Measurements from ENCODE around the gene TIFAB.

Gene TIFAB

DNA sequence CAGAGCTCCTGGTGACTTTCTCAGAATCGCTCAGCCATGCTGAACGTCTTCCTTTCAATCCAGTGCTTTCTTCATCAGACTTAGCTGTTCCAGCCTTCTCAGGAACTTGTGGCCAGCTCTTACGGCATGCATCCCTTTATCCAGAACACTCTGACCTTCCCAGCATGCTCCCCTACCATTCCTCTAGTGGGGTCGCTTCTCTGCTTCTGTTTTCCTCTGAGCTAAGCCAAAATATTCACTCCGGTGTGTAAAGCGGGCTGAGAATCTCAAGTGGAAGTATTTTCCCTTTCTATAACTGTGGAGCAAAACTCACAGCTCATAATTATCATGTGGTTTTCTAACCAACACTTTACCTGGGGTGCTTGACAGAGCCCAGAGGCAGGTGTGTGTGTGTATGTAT lies 11.2 kb downstream of the TIFAB start:
- DNase-seq = no peak

DNA sequence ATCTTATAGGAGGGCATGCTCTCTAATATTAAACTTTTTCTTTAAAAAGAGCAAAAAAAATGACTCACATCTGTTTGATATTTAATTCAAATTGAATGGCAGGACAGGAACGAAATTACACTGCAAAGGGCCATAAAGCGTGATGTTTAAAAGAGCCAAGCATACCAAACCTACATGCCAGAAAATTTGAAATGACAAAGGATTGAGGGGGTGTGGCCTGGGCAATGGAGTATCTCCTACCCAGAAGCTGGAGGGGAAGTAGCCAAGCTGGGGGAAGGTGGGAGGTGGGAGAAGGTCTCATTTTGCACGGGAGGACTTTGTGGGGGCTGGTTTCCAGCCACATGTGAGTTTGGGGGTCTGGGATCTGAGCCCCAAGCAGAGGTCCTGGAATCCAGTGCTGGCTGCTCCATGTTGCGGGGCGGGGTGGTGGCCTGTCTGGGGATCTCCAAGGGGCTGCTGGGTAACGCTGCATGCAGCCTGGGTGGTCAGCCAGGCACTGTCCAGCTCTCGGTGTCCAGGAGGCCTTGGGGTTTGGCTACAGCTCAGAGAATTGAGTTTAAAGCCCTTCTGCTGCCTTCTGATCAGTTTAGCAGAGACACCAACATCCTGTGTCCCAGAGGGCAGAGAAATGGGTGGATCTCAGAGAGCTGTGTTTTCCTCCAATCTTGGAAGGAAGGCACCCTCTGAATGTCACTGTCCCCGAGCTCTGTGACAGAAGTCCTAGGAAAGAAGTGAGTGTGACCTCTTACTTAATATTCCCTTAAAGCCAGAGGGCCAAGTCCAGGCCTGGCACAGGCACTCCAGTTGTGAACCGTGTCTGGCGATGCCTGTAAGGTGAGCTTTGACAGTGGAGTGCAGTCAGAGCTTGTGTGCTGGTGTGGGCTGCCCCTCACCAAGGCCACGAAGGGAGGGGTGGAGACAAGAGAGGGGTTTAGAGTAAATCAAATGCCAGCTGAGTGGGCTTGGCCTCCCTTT lies 12.6 kb downstream of the TIFAB start:
- DNase-seq = no peak

- DNase-seq = no peak
Measured at GRCh38 chr5:135438636-135439221, 13.4 kb downstream of the TIFAB start.

GRCh38 chr5:135437796-135438560 lies 14.2 kb downstream of the TIFAB start:
- no peak for DNase-seq

- no peak for DNase-seq
Measured at GRCh38 chr5:135437422-135437795, 14.7 kb downstream of the TIFAB start.

- no peak for DNase-seq
Measured at GRCh38 chr5:135436951-135437418, 15.2 kb downstream of the TIFAB start.

DNA sequence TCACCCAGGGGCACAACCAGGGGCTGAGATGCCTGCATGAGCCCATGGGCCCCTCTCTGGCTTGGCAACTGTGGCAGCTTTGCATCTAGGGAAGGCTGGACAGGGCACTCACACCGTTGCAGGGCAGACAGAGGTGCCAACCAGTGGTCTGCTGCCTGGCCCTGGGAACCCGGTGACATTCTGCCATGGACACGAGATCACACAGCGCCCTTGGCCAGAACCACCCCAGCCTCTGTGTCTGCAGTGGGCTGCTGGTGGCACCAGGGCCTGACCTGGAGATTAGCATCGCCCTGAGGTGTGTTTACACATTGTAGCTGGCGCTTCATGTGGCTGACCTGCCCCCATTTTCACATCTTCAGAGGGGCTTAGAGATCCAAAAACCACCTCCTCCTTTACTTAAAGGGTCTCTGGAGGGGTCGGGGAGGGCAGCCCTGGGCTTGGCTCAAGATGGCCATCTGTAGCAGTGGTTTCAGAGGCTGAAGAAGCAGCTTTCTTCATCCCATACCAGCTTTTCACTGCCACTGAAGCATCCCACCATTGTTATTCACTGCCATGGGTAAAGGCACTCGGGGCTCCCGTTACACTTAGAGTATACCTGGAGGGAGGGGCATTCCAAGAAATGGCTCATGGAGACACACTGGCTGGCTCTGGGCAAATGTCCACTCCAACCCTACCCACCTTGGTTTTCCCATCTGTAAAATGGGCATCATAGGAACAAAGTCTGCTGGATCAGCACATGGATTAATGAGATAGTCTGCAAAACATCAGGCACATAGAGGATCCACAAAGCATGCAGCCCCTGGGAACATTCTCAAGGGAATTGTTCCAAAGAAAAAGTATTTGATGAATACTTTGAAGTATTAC lies 16.5 kb downstream of the TIFAB start:
- DNase-seq = no peak

DNA sequence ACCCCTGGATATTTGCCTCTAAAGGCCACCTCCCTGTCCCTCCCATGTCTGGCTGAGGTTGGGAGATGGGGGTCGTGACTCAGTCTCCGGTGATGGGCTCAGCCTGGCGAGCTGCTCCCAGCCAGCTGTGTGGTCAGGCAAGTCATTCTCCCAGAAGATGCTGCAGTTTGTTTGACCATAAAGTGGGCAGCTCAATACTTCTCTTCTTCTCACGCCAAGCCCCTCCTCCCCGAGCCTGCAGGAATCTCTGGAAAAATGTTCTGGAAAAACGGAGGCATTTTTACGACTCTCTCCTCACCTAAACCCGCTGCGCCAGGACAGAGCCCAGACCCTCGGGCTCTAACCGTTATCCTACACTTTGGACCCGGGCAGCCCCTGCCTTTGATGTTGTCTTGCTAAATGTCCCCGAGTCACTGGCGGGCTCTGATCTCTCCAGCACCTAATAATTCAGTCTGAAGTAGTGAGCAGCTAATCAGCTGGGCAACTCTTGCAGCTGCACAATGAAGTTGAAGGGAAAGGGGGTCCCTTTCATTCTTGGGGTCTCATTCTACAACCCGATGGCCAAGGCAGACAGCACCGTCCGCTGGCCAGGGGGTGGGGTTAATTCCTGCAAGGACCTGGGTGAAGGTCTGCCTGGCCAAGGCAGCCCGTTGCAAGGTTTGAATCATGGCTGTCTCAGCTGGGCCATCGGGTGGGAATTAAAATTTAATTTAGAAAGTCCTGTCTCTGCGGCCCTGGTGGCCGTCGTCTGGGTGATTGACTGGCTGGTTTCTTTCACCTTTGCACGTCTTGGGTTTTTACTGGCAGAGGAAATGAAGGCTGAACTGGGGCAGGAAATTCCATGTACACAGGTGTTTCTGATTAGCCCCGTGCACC lies 17.3 kb downstream of the TIFAB start:
- DNase-seq = no peak

DNA sequence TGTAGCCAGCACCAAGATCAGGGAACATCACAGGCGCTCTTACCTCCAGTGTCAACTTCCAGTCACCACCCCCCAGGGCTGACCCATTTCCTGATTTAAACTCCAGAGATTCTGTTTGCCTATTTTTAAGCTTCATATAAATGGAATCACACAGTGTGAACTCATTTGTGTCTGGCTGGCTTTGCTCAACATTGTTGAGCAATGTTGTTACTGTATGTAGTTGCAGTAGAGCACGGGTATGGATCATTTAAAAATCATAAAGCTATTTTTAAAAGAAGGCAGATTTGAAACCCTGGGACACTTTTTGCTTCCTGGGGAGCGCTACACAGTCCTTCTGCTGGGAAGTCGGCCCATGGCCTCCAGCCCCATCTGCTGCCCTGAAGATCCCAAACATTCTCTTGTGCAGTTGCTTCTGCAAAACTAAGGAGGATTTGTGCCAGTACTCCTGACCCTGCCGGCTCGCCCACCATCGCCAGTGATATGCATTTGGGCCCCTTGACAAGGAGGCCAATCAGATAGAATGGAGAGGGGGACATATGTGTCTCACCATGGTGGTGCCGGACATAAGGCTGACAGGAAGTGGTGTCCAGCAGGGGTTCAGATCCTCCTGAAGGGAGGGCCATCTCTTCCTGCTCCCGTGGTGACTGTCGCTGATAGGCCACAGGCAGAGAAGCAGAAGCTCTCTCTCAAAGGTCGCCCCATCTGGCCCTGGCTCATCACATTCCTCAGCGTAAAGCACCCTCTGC lies 18.3 kb downstream of the TIFAB start:
- no peak for DNase-seq

DNA sequence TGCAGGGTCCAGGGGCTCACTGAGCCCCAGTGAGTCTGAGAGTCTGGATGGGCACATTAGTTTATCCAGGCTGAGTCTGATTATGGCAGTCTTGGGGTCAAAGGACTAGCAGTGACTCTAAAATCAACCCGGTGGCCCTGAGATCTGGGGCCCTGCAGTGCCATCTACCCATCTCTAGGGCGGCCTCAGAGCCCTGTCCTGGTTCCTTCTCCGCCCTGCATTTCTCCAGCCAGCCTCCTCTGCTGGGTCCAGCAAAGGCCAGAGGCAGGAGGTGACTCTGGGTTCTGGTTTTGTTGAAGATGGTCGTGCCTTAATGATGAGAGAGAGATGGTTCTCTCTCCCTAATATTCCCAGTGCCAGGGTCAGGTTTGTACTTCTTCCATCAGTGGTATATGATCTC lies 20.0 kb downstream of the TIFAB start:
- no peak for DNase-seq

DNA sequence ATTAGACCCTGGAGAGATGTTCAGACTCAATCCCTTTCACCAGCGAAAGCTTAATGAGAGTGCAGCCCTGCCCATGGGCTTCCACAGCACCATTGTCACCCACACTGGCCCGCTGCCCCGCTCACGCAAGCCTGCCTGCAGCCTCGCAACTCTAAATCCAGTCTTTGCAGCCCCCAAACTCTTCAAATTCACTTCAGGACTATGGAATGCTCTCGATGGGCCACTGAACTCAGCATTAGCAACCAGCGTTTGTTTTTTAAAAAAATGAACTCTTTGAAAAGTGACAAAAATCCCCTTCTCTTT lies 22.1 kb downstream of the TIFAB start:
- DNase-seq = no peak

- DNase-seq = no peak
Measured at GRCh38 chr5:135429301-135430134, 22.6 kb downstream of the TIFAB start.

DNA sequence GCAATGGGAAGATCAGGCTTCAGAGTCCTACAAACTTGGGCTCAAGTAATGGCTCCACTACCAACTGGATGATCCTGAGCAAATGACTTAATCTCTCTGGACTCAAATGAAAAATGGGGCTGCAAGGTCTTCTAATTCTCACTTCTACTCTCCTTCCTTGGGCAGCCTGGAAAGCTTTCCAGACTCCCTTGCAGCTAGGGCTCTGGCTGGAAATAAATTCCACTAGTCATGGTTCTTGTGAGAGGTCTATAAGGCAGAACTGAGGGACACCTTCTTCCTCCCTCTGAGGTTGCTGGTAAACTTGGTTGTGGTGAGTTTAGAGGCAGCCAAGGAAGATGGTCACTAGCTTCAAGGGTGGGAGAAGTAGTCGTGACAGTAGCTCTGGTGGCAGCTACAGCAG lies 23.6 kb downstream of the TIFAB start:
- DNase-seq = no peak

DNA sequence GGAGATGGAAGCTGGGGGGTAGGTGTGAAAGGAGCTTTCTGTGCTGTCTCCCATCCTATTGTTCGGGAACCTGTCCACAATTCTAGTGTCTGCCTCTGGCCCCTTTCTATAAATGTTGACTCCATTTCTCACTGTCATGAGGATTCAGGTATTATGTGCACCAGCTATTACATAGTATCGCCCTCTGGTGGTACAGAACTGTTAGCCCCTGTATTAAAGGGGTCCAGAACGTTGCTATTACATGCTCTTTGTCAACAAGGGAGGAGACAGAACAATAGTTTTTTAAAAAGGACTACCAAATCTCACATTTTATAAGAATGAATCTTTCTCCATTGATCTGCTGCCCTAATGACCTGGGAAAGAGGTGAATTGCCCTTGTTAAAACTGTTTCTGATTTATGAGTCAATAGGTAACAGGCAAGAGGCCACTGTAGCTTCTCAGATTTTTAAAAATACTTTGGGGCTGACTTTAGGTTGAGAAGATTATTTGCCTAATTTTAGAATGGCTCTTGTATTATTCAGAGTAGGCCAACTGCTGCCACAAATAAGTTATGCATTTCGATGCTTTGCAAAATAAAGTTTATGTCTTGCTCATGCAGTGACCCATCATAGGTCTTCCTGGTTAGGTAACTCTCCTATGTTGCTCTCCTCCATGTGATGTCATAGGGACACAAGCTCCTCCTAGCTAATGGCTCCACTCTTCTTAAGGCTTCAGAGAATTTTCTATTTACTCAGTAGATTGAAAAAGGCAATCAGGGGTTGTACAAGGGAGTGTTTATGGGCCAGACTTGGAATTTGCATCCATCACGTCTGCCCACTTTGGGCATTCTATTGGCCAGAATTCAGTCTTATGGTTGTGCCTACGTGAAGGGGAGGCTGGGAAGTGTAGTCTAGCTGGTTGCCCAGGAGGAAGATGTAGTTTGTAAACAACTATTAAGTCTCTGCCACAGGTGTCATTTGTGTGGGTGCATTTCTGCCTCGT lies 25.8 kb downstream of the TIFAB start:
- no peak for DNase-seq

DNA sequence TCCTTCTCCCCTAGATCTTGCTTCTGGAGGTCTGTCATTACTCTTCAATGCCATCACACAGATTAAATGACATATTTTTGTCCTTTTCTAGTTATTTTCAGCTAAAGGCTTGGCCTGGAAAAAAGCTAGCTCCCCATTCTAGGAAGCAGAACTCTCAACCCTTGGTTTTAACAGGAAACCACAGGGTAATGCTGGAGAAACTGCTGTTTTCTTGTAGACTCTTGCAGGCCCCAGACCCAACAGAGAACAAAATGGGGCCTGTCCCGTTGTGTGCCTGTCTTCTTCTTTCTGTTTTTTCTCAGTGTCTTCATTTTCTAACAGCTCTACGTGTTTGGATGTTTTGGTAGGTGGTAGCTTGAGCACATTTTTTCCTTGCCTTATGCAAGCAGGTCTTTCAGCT lies 26.5 kb downstream of the TIFAB start:
- DNase-seq = no peak

GRCh38 chr5:135423846-135424168 lies 28.3 kb downstream of the TIFAB start:
- no peak for DNase-seq

- DNase-seq = no peak
Measured at GRCh38 chr5:135423146-135423845, 28.9 kb downstream of the TIFAB start.

DNA sequence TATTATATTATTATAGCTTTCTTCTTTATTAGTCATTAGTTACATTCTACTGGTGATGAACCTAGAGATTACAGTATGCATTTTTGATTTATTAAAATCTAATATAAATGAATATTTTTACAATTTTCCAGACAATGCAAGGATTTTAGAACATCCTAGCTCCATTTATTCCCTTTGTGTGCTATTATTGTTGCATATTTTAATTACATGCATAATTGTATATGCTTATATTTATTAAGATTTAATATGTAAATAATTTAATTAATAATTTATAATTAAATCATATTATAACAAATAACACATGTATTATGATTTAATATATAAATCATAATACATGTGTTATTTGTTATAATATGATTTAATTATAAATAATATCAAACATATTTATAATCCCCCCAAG lies 29.7 kb downstream of the TIFAB start:
- DNase-seq = no peak

Data from activated CD4-positive, CD25-positive, alpha-beta regulatory T cell (primary cell).